IMR-90 (cell line): ENCODE data around the gene KDM6A. TPM values are rescaled to one million over a fixed set of nuclear protein-coding genes. Genes with fewer than 3 reads are reported as not detected.

Source experiments
- ATAC-seq: fragments of 200-7000 bp; cut with Tn5 transposase; 2 replicates; pipeline ENCODE4 v1.9.1; 2020; ENCODE audit warnings: low read depth, mild to moderate bottlenecking, moderate library complexity
- BruUV-seq: library from RNA; stranded (reverse); fragments of 400-500 nt; replicated peaks from 2 replicates; lab custom pipeline; 2021; lab: Mats Ljungman, UMichigan
- CTCF ChIA-PET: fragments of 300-600 bp; formaldehyde crosslinking; extraction: SDS; loops from one replicate; lab custom pipeline; 2021; ENCODE audit warnings: antibody characterized with exemption; lab: Yijun Ruan, JAX
- POLR2A ChIA-PET: fragments of 300-600 bp; sonication (Branson Sonifier 250); formaldehyde crosslinking; loops from one replicate; lab custom pipeline; 2022; ENCODE audit warnings: antibody characterized with exemption; ENCODE audit not compliant: unreplicated experiment; lab: Charles Lee
- DNase-seq: peaks from one replicate; pipeline ENCODE4 v3.0.0; 2013
- H2AFZ ChIP-seq: replicated peaks from 2 replicates; pipeline ENCODE3; 2013; ENCODE audit warnings: low read length, mild to moderate bottlenecking; ENCODE audit not compliant: poor library complexity
- H2AK5ac ChIP-seq: 2 replicates; pipeline ENCODE4 v1.6.1; 2013; ENCODE audit warnings: low read depth, low read length, inconsistent platforms
- H2AK9ac ChIP-seq: replicated peaks from 2 replicates; pipeline ENCODE3; 2013; ENCODE audit warnings: mild to moderate bottlenecking, low read depth, low read length, moderate library complexity; ENCODE audit not compliant: poor library complexity
- H2BK120ac ChIP-seq: 2 replicates; pipeline ENCODE4 v1.6.1; 2013; ENCODE audit warnings: low read depth, low read length, inconsistent platforms
- H2BK15ac ChIP-seq: 3 replicates; pipeline ENCODE4 v1.6.1; 2013; ENCODE audit warnings: low read depth, low read length, inconsistent platforms
- H2BK20ac ChIP-seq: 2 replicates; pipeline ENCODE4 v1.6.1; 2013; ENCODE audit warnings: low read depth, mild to moderate bottlenecking, inconsistent platforms, low read length, moderate library complexity
- H2BK5ac ChIP-seq: 2 replicates; pipeline ENCODE4 v1.6.1; 2013; ENCODE audit warnings: mild to moderate bottlenecking, low read depth, low read length, inconsistent platforms; ENCODE audit not compliant: poor library complexity, severe bottlenecking
- H3K14ac ChIP-seq: replicated peaks from 2 replicates; pipeline ENCODE4 v1.6.1; 2013; ENCODE audit warnings: low read depth, low read length, inconsistent platforms
- H3K18ac ChIP-seq: 2 replicates; pipeline ENCODE4 v1.6.1; 2013; ENCODE audit warnings: low read depth, low read length, control low read depth
- H3K23ac ChIP-seq: 2 replicates; pipeline ENCODE4 v1.6.1; 2013; ENCODE audit warnings: low read depth, low read length, inconsistent platforms
- H3K27ac ChIP-seq: 2 replicates; pipeline ENCODE4 v1.5.1; 2013; ENCODE audit warnings: mild to moderate bottlenecking, control low read depth, low read length; ENCODE audit not compliant: insufficient read depth
- H3K27me3 ChIP-seq: 2 replicates; pipeline ENCODE4 v1.6.1; 2013; ENCODE audit warnings: low read length; ENCODE audit not compliant: control insufficient read depth, insufficient read depth
- H3K36me3 ChIP-seq: 2 replicates; pipeline ENCODE4 v1.6.1; 2013; ENCODE audit warnings: low read length, mixed read lengths; ENCODE audit not compliant: control insufficient read depth, insufficient read depth
- H3K4ac ChIP-seq: 2 replicates; pipeline ENCODE4 v1.6.1; 2013; ENCODE audit warnings: low read depth, low read length, inconsistent platforms
- H3K4me1 ChIP-seq: 2 replicates; pipeline ENCODE4 v1.6.1; 2013; ENCODE audit warnings: low read length, mixed read lengths; ENCODE audit not compliant: control insufficient read depth, insufficient read depth
- H3K4me2 ChIP-seq: 2 replicates; pipeline ENCODE4 v1.6.1; 2013; ENCODE audit warnings: low read depth, mild to moderate bottlenecking, control low read depth, low read length, moderate library complexity
- H3K4me3 ChIP-seq: 2 replicates; pipeline ENCODE4 v1.5.1; 2013; ENCODE audit warnings: low read depth, mild to moderate bottlenecking, control low read depth, low read length, moderate library complexity; ENCODE audit not compliant: insufficient read depth
- H3K56ac ChIP-seq: 2 replicates; pipeline ENCODE4 v1.6.1; 2013; ENCODE audit warnings: low read length, inconsistent platforms; ENCODE audit not compliant: insufficient read depth; ENCODE audit errors: extremely low read depth
- H3K79me1 ChIP-seq, 2 experiments: 2 replicates each; pipeline ENCODE4 v1.6.1; 2013; ENCODE audit warnings: low read length in 2 of 2, inconsistent platforms in 1 of 2, low read depth in 1 of 2
- H3K9ac ChIP-seq: 2 replicates; pipeline ENCODE4 v1.6.1; 2013; ENCODE audit warnings: low read depth, low read length, control low read depth
- H3K9me1 ChIP-seq: 2 replicates; pipeline ENCODE4 v1.6.1; 2013; ENCODE audit warnings: low read length, inconsistent platforms; ENCODE audit not compliant: insufficient read depth
- H3K9me3 ChIP-seq: 2 replicates; pipeline ENCODE4 v1.6.1; 2013; ENCODE audit warnings: low read length; ENCODE audit not compliant: control insufficient read depth, insufficient read depth
- H4K20me1 ChIP-seq: 2 replicates; pipeline ENCODE4 v1.6.1; 2013; ENCODE audit warnings: low read length, inconsistent platforms; ENCODE audit not compliant: insufficient read depth
- H4K5ac ChIP-seq: 2 replicates; pipeline ENCODE4 v1.6.1; 2013; ENCODE audit warnings: mild to moderate bottlenecking, low read depth, low read length, control low read depth
- H4K8ac ChIP-seq, 2 experiments: 2 replicates each; pipeline ENCODE4 v1.6.1; 2013; ENCODE audit warnings: low read depth in 2 of 2, low read length in 2 of 2, control low read depth in 1 of 2, inconsistent platforms in 1 of 2
- H4K91ac ChIP-seq: 2 replicates; pipeline ENCODE4 v1.6.1; 2013; ENCODE audit warnings: low read depth, low read length, inconsistent platforms; ENCODE audit not compliant: insufficient read depth
- SMC3 ChIP-seq: fragments of 150-350 bp; IDR thresholded peaks from 2 replicates; pipeline ENCODE4 v1.6.1; 2016; ENCODE audit warnings: low read depth, mild to moderate bottlenecking, antibody characterized with exemption, low read length, moderate library complexity
- WGBS, 2 experiments: methylation state at CpG; one replicate each; pipeline versions ENCODE4 v1.1.5 to v1.1.7; 2013; ENCODE audit warnings: missing lambda C conversion rate in 2 of 2; ENCODE audit not compliant: insufficient read length in 1 of 2; ENCODE audit errors: extremely low coverage in 2 of 2; 5-methylcytosine and 5-hydroxymethylcytosine counted together
- dilution Hi-C: fragments of 300-500 bp; cut with HindIII; formaldehyde crosslinking; loops from one replicate; pipeline ENCODE4 v1.14.3; 2018; ENCODE audit warnings: low sequenced_read_pairs; ENCODE audit not compliant: unreplicated experiment
- in situ Hi-C: fragments of 300-500 bp; cut with MboI; formaldehyde crosslinking; loops from 3 replicates; pipeline ENCODE4 v1.14.3; 2019; ENCODE audit warnings: low sequenced_read_pairs, inconsistent platforms, mixed read lengths
- intact Hi-C: fragments of 100-400 bp; cut with micrococcal nuclease; formaldehyde crosslinking; loops from 2 replicates; pipeline ENCODE4 v1.10.0; 2022
- polyA plus RNA-seq, 3 experiments: library from polyadenylated mRNA; depleted of rRNA; stranded (reverse); fragments of >200 nt; gene quantifications; 2 replicates each; pipeline ENCODE4 v1.2.3, GENCODE V29; 2012; ENCODE audit warnings: low replicate concordance in 1 of 3
- total RNA-seq: library from RNA; depleted of rRNA; stranded (reverse); fragments of >200 nt; gene quantifications from 2 replicates; pipeline ENCODE4 v1.2.3, GENCODE V29; 2012

Gene KDM6A
- total and polyA plus RNA-seq, 2 of the 4 experiments (the other 2 are of a cell fraction), result 11.7 to 24.9 TPM

GRCh38 chrX:44927398-44927797, 54.4 kb downstream of the KDM6A start:
- Histone ChIP-seq H2BK20ac (no peak overlapping the region), H3K4ac (no peak overlapping the region), H3K23ac (no peak overlapping the region), H3K36me3 (no peaks in the 10 kb centered on the region), H3K27ac (no peak overlapping the region), H2AK9ac (no peak overlapping the region), H3K4me1 (no peaks in the 10 kb centered on the region), H2BK15ac (no peak overlapping the region), H3K4me3 (no peak overlapping the region), H2AK5ac (no peak overlapping the region), H4K20me1 (peaks cover 35% of the 10 kb centered on the region), H4K91ac (no peak overlapping the region), H3K79me1 (peaks cover 19 to 32% of the 10 kb centered on the region in 2 experiments), H3K18ac (no peak overlapping the region), H4K8ac (no peak overlapping the region), H4K5ac (no peak overlapping the region), H3K9me3 (no peaks in the 10 kb centered on the region), H2BK120ac (no peak overlapping the region), H3K4me2 (no peak overlapping the region), H3K9ac (no peak overlapping the region), H2BK5ac (no peak overlapping the region), H3K9me1 (no peaks in the 10 kb centered on the region; the same call in 1 of the 2 replicates), H2AFZ (no peak overlapping the region), H3K27me3 (no peaks in the 10 kb centered on the region), H3K14ac (no peak overlapping the region), H3K56ac (no peak overlapping the region)
- ChIA-PET POLR2A (no interaction called here), CTCF (no interaction called here)
- WGBS, 2 experiments, result no CpG with 5 or more reads among the region's 1 CpG
- TF ChIP-seq SMC3, result no peak
- no TSS peak for BruUV-seq
- ATAC-seq (no peak), DNase-seq (no peak)
- in situ Hi-C loops, result no loop called here
- dilution Hi-C loops, result no loop called here
- intact Hi-C loops, result no loop called here
